Measurements from ENCODE around the gene KCNJ9. TPM values are rescaled to one million over a fixed set of nuclear protein-coding genes. Genes with fewer than 3 reads are reported as not detected.

Gene KCNJ9
- total and polyA plus RNA-seq, 4 donors, result not detected

DNA sequence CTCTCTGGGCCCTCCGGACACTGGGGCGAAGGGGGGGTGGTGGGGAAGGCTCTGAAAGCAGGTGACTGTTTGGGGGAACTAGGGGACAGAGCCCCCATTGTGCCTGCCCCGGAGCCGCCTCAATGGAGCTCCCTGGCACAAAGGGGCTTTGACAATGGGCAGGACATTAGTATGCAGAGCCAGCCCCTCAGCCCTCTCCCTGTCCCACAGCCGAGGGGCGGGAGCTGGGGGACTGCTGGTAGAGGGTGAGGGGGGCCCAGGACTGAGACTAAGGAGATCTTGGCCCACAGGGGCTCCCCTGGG, 19.2 kb upstream of the KCNJ9 start:
- TF ChIP-seq, protein P1, sequence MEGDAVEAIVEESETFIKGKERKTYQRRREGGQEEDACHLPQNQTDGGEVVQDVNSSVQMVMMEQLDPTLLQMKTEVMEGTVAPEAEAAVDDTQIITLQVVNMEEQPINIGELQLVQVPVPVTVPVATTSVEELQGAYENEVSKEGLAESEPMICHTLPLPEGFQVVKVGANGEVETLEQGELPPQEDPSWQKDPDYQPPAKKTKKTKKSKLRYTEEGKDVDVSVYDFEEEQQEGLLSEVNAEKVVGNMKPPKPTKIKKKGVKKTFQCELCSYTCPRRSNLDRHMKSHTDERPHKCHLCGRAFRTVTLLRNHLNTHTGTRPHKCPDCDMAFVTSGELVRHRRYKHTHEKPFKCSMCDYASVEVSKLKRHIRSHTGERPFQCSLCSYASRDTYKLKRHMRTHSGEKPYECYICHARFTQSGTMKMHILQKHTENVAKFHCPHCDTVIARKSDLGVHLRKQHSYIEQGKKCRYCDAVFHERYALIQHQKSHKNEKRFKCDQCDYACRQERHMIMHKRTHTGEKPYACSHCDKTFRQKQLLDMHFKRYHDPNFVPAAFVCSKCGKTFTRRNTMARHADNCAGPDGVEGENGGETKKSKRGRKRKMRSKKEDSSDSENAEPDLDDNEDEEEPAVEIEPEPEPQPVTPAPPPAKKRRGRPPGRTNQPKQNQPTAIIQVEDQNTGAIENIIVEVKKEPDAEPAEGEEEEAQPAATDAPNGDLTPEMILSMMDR (IDR thresholded peaks at IDR 0.05; ENCODE audit: control extremely low read depth, extremely low read depth), result no peak
- DNase-seq, result no peak

GRCh38 chr1:160063176-160063575, 18.2 kb upstream of the KCNJ9 start:
- no peak overlapping the region for H3K4me3 ChIP-seq
- H3K27me3 ChIP-seq (ENCODE audit: control insufficient read depth in 3 of 3, insufficient read depth in 3 of 3, low read length in 2 of 3), result peaks cover 0 to 4% (median 0%) of the 10 kb centered on the region in 3 donors
- H3K9ac ChIP-seq (ENCODE audit: insufficient read depth in 1 of 2, low read length in 2 of 2), result no peak overlapping the region
- no peak overlapping the region for H3K27ac ChIP-seq (ENCODE audit: low read depth in 1 of 2, low read length in 1 of 2)
- DNase-seq, result no peak
- TF ChIP-seq, protein P1 (IDR thresholded peaks at IDR 0.05; ENCODE audit: control extremely low read depth, extremely low read depth), result no peak
- H3K4me1 ChIP-seq (ENCODE audit: control insufficient read depth in 5 of 5, insufficient read depth in 5 of 5, low read length in 5 of 5), result peaks cover 0 to 4% (median 0%) of the 10 kb centered on the region in 5 donors
- H3K36me3 ChIP-seq (ENCODE audit: control insufficient read depth in 4 of 4, insufficient read depth in 4 of 4, low read length in 4 of 4), result no peaks in the 10 kb centered on the region
- no peak for ATAC-seq (ENCODE audit: insufficient read depth, low FRiP score)
- no peaks in the 10 kb centered on the region for H3K9me3 ChIP-seq (ENCODE audit: control insufficient read depth in 4 of 4, insufficient read depth in 3 of 4, low read length in 3 of 4)
- 78 to 95% methylated on average over 5 of the region's 5 CpGs for WGBS, 2 donors

More for the DNA sequence above, 19.2 kb upstream of the KCNJ9 start:
- Histone ChIP-seq H3K9ac (ENCODE audit: insufficient read depth in 1 of 2, low read length in 2 of 2) (no peak overlapping the region), H3K4me1 (ENCODE audit: control insufficient read depth in 5 of 5, insufficient read depth in 5 of 5, low read length in 5 of 5) (peaks cover 0 to 2% (median 0%) of the 10 kb centered on the region in 5 donors), H3K27me3 (ENCODE audit: control insufficient read depth in 3 of 3, insufficient read depth in 3 of 3, low read length in 2 of 3) (peaks cover 0 to 4% (median 0%) of the 10 kb centered on the region in 3 donors), H3K27ac (ENCODE audit: low read depth in 1 of 2, low read length in 1 of 2) (no peak overlapping the region), H3K9me3 (ENCODE audit: control insufficient read depth in 4 of 4, insufficient read depth in 3 of 4, low read length in 3 of 4) (no peaks in the 10 kb centered on the region), H3K4me3 (no peak overlapping the region), H3K36me3 (ENCODE audit: control insufficient read depth in 4 of 4, insufficient read depth in 4 of 4, low read length in 4 of 4) (no peaks in the 10 kb centered on the region)
- ATAC-seq (ENCODE audit: insufficient read depth, low FRiP score), result no peak
- WGBS, 2 donors, result 69 to 90% methylated on average over 6 of the region's 6 CpGs

DNA sequence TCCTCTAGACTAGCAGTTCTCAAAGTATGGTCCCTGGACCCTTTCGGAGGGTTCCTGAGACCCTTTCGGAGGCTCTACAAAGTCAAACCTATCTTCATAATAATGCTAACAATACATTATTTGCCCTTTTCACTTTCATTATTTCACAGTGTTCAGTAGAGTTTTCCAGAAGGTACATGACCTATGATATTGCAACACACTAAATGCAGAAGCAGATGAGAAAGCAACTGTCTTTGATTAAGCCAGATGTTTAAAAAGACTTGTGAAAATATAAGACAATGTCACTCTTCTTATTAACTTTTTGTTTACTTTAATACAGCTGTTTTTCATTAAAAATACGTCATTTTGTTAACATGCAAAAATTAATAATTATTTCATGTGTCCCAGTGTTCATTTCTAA, 17.2 kb upstream of the KCNJ9 start:
- Histone ChIP-seq H3K9ac (ENCODE audit: insufficient read depth in 1 of 2, low read length in 2 of 2) (no peak overlapping the region), H3K27me3 (ENCODE audit: control insufficient read depth in 3 of 3, insufficient read depth in 3 of 3, low read length in 2 of 3) (peaks cover 0 to 6% (median 0%) of the 10 kb centered on the region in 3 donors), H3K36me3 (ENCODE audit: control insufficient read depth in 4 of 4, insufficient read depth in 4 of 4, low read length in 4 of 4) (no peaks in the 10 kb centered on the region), H3K27ac (ENCODE audit: low read depth in 1 of 2, low read length in 1 of 2) (no peak overlapping the region), H3K9me3 (ENCODE audit: control insufficient read depth in 4 of 4, insufficient read depth in 3 of 4, low read length in 3 of 4) (no peaks in the 10 kb centered on the region), H3K4me1 (ENCODE audit: control insufficient read depth in 5 of 5, insufficient read depth in 5 of 5, low read length in 5 of 5) (peaks cover 0 to 4% (median 0%) of the 10 kb centered on the region in 5 donors), H3K4me3 (no peak overlapping the region)
- DNase-seq (no peak), ATAC-seq (ENCODE audit: insufficient read depth, low FRiP score) (no peak)
- WGBS, 2 donors, result 87 to 93% methylated on average over 3 of the region's 3 CpGs
- TF ChIP-seq, protein P1 (IDR thresholded peaks at IDR 0.05; ENCODE audit: control extremely low read depth, extremely low read depth), result no peak

- no peak overlapping the region for H3K9ac ChIP-seq (ENCODE audit: insufficient read depth in 1 of 2, low read length in 2 of 2)
- H3K27me3 ChIP-seq (ENCODE audit: control insufficient read depth in 3 of 3, insufficient read depth in 3 of 3, low read length in 2 of 3), result peaks cover 0 to 11% (median 0%) of the 10 kb centered on the region in 3 donors
- WGBS, 2 donors, result 64 to 90% methylated on average over 3 of the region's 3 CpGs
- peaks cover 0 to 4% (median 0%) of the 10 kb centered on the region in 5 donors for H3K4me1 ChIP-seq (ENCODE audit: control insufficient read depth in 5 of 5, insufficient read depth in 5 of 5, low read length in 5 of 5)
- peaks cover 0 to 2% (median 0%) of the 10 kb centered on the region in 4 donors for H3K9me3 ChIP-seq (ENCODE audit: control insufficient read depth in 4 of 4, insufficient read depth in 3 of 4, low read length in 3 of 4)
- no peak for DNase-seq
- ATAC-seq (ENCODE audit: insufficient read depth, low FRiP score), result no peak
- TF ChIP-seq, protein P1 (IDR thresholded peaks at IDR 0.05; ENCODE audit: control extremely low read depth, extremely low read depth), result no peak
- H3K27ac ChIP-seq (ENCODE audit: low read depth in 1 of 2, low read length in 1 of 2), result no peak overlapping the region
- no peaks in the 10 kb centered on the region for H3K36me3 ChIP-seq (ENCODE audit: control insufficient read depth in 4 of 4, insufficient read depth in 4 of 4, low read length in 4 of 4)
- H3K4me3 ChIP-seq, result no peak overlapping the region
Measured at GRCh38 chr1:160064746-160065145, 16.6 kb upstream of the KCNJ9 start.
